ENCODE measurements around the gene RANBP9. TPM values are rescaled to one million over a fixed set of nuclear protein-coding genes. Genes with fewer than 3 reads are reported as not detected.

RANBP9 gene
- total RNA-seq, 4 donors from 2014 or later, result 28.8 to 35.6 (median 32.3) TPM

DNA sequence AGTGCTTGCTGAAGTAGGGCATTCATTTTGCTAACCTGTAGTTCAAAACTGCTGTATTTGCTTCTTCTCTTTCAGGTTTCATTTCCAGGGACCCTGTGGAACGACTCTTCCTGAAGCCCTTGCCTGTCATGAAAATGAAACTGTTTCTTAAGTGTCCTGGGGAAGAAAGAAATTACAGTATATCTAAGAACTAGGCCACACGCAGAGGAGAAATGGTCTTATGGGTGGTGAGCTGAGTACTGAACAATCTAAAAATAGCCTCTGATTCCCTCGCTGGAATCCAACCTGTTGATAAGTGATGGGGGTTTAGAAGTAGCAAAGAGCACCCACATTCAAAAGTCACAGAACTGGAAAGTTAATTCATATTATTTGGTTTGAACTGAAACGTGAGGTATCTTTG is 99.9 kb downstream of the RANBP9 start:
- ATAC-seq (ENCODE audit: low FRiP score), result no peak
- TF ChIP-seq, protein P1, sequence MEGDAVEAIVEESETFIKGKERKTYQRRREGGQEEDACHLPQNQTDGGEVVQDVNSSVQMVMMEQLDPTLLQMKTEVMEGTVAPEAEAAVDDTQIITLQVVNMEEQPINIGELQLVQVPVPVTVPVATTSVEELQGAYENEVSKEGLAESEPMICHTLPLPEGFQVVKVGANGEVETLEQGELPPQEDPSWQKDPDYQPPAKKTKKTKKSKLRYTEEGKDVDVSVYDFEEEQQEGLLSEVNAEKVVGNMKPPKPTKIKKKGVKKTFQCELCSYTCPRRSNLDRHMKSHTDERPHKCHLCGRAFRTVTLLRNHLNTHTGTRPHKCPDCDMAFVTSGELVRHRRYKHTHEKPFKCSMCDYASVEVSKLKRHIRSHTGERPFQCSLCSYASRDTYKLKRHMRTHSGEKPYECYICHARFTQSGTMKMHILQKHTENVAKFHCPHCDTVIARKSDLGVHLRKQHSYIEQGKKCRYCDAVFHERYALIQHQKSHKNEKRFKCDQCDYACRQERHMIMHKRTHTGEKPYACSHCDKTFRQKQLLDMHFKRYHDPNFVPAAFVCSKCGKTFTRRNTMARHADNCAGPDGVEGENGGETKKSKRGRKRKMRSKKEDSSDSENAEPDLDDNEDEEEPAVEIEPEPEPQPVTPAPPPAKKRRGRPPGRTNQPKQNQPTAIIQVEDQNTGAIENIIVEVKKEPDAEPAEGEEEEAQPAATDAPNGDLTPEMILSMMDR (IDR thresholded peaks at IDR 0.05), result no peak
- DNase-seq (ENCODE audit: low spot score), result no peak

DNA sequence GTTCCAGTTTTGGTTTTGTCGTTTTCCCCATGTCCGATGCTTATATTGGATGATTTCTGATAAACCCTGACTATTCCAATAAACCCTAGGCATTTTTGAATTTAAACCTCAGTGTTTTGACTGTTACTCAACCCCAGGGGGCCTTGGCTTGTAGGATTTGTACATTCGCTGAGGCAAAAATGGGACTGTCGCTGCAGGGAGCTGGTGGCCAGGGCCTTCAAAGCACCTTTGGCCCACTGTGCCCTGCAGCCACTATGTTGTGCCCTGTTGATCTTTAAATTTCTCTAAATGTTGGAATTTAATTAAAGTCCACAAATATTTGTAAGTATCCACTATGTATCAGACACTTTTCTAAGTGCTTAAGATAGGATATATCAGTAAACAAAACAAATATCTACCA is 106.0 kb downstream of the RANBP9 start:
- DNase-seq (ENCODE audit: low spot score) (no peak), ATAC-seq (ENCODE audit: low FRiP score) (no peak)
- TF ChIP-seq, protein P1 (IDR thresholded peaks at IDR 0.05), result no peak

- TF ChIP-seq, protein P1 (IDR thresholded peaks at IDR 0.05), result no peak
- DNase-seq (ENCODE audit: low spot score) (no peak), ATAC-seq (ENCODE audit: low FRiP score) (no peak)
Observed at GRCh38 chr6:13604546-13605416, 106.9 kb downstream of the RANBP9 start.

- TF ChIP-seq, protein P1 (IDR thresholded peaks at IDR 0.05), result no peak
- no peak for DNase-seq (ENCODE audit: low spot score)
- no peak for ATAC-seq (ENCODE audit: low FRiP score)
Observed at GRCh38 chr6:13604135-13604534, 107.5 kb downstream of the RANBP9 start.

- no peak for DNase-seq (ENCODE audit: low spot score)
- TF ChIP-seq, protein P1 (IDR thresholded peaks at IDR 0.05), result no peak
- ATAC-seq (ENCODE audit: low FRiP score), result no peak
Observed at GRCh38 chr6:13600036-13600435, 111.6 kb downstream of the RANBP9 start.

GRCh38 chr6:13597073-13597472 is 114.6 kb downstream of the RANBP9 start:
- TF ChIP-seq, protein P1 (IDR thresholded peaks at IDR 0.05), result no peak
- DNase-seq (ENCODE audit: low spot score) (no peak), ATAC-seq (ENCODE audit: low FRiP score) (no peak)

DNA sequence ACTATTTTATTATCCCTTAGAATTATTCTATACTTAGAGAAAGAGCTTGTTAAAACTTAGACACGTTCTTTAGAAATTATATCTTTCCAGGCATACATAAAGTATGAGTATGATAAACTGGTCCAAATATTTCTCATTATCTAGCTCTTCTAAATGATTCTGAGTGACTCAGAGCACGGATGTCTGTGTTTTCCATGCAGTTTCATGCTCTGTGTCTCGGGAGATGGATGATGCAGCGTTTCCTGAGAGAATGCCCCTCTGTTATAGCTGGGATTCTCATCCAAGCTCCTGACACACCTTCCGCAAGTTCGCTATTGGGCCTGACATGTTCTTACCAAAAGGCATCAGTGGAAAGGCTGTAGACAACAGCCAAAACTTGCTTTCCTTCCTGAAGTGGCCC is 117.9 kb downstream of the RANBP9 start:
- DNase-seq (ENCODE audit: low spot score) (no peak), ATAC-seq (ENCODE audit: low FRiP score) (no peak)
- TF ChIP-seq, protein P1 (IDR thresholded peaks at IDR 0.05), result no peak

All from omental fat pad (tissue), 4 donors.